Measurements from ENCODE around the gene TMEM219.
A peak's percentile ranks its signal among the peaks of the same experiment; 100 is the strongest.
"Not testable (repeated sequence)": the region's sequence is repeated elsewhere in the genome, so short reads cannot be mapped to it uniquely, and the experiment has no call there.

TMEM219 gene

GRCh38 chr16:30003670-30004423 is 42.0 kb downstream of the TMEM219 start:
- no peak for TF ChIP-seq ZNF274 (IDR thresholded peaks at IDR 0.05; ENCODE audit: low read depth, low read length)
- H3K4me3 ChIP-seq (ENCODE audit: low read length) = no peak overlapping the region

GRCh38 chr16:30004424-30004776 is 42.5 kb downstream of the TMEM219 start:
- TF ChIP-seq ZNF274 (IDR thresholded peaks at IDR 0.05; ENCODE audit: low read depth, low read length) = no peak

GRCh38 chr16:30004811-30005242 is 42.9 kb downstream of the TMEM219 start:
- H3K4me3 ChIP-seq (ENCODE audit: low read length) = no peak overlapping the region
- no peak for TF ChIP-seq ZNF274 (IDR thresholded peaks at IDR 0.05; ENCODE audit: low read depth, low read length)

More at GRCh38 chr16:30004424-30004776, 42.5 kb downstream of the TMEM219 start:
- H3K4me3 ChIP-seq (ENCODE audit: low read length) = no peak overlapping the region

- no peak overlapping the region for H3K4me3 ChIP-seq (ENCODE audit: low read length)
- no peak for TF ChIP-seq ZNF274 (IDR thresholded peaks at IDR 0.05; ENCODE audit: low read depth, low read length)
Measured at GRCh38 chr16:30005341-30006094, 43.6 kb downstream of the TMEM219 start.

GRCh38 chr16:30006095-30006473 is 44.2 kb downstream of the TMEM219 start:
- H3K4me3 ChIP-seq (ENCODE audit: low read length) = no peak overlapping the region
- TF ChIP-seq ZNF274 (IDR thresholded peaks at IDR 0.05; ENCODE audit: low read depth, low read length) = no peak

- no peak overlapping the region for H3K4me3 ChIP-seq (ENCODE audit: low read length)
- no peak for TF ChIP-seq ZNF274 (IDR thresholded peaks at IDR 0.05; ENCODE audit: low read depth, low read length)
Measured at GRCh38 chr16:30006659-30007377, 44.9 kb downstream of the TMEM219 start.

GRCh38 chr16:30007378-30007895 is 45.6 kb downstream of the TMEM219 start:
- no peak for TF ChIP-seq ZNF274 (IDR thresholded peaks at IDR 0.05; ENCODE audit: low read depth, low read length)
- no peak overlapping the region for H3K4me3 ChIP-seq (ENCODE audit: low read length)

- H3K4me3 ChIP-seq (ENCODE audit: low read length) = no peak overlapping the region
- TF ChIP-seq ZNF274 (IDR thresholded peaks at IDR 0.05; ENCODE audit: low read depth, low read length) = no peak
Measured at GRCh38 chr16:30009085-30009862, 47.4 kb downstream of the TMEM219 start.

- TF ChIP-seq ZNF274 (IDR thresholded peaks at IDR 0.05; ENCODE audit: low read depth, low read length) = no peak
- no peak overlapping the region for H3K4me3 ChIP-seq (ENCODE audit: low read length)
Measured at GRCh38 chr16:30009990-30010843, 48.3 kb downstream of the TMEM219 start.

GRCh38 chr16:30010844-30011713 is 49.2 kb downstream of the TMEM219 start, which contains the start of gene DOC2A:
TSS of gene DOC2A (minus strand) at chr16:30011027. CDS start at chr16:30010222, 805 bp downstream.
- no peak for TF ChIP-seq ZNF274 (IDR thresholded peaks at IDR 0.05; ENCODE audit: low read depth, low read length)
- H3K4me3 ChIP-seq (ENCODE audit: low read length) = peak within 1 kb of the TSS; percentile 35; the same call in 1 of the 2 replicates

- no peak overlapping the region for H3K4me3 ChIP-seq (ENCODE audit: low read length)
- no peak for TF ChIP-seq ZNF274 (IDR thresholded peaks at IDR 0.05; ENCODE audit: low read depth, low read length)
Measured at GRCh38 chr16:30011714-30012504, 50.0 kb downstream of the TMEM219 start.

- H3K4me3 ChIP-seq (ENCODE audit: low read length) = not testable (repeated sequence)
Measured at GRCh38 chr16:30012598-30012997, 50.7 kb downstream of the TMEM219 start.

- H3K4me3 ChIP-seq (ENCODE audit: low read length) = not testable (repeated sequence)
Measured at GRCh38 chr16:30015450-30015849, 53.6 kb downstream of the TMEM219 start.

Data from GM08714 (cell line).